GM10266 (cell line): ENCODE results near the gene TM4SF1.

Source experiments
- DNase-seq: peaks from one replicate; pipeline ENCODE4 v3.0.0; 2012; ENCODE audit errors: extremely low spot score
- TF ChIP-seq, protein P1 (sequence below): IDR thresholded peaks from 2 replicates; pipeline ENCODE4 v1.5.1; 2012; ENCODE audit warnings: mild to moderate bottlenecking, low read depth; ENCODE audit not compliant: control insufficient read depth, insufficient read depth; ENCODE audit errors: missing control alignments

TM4SF1 gene

DNA sequence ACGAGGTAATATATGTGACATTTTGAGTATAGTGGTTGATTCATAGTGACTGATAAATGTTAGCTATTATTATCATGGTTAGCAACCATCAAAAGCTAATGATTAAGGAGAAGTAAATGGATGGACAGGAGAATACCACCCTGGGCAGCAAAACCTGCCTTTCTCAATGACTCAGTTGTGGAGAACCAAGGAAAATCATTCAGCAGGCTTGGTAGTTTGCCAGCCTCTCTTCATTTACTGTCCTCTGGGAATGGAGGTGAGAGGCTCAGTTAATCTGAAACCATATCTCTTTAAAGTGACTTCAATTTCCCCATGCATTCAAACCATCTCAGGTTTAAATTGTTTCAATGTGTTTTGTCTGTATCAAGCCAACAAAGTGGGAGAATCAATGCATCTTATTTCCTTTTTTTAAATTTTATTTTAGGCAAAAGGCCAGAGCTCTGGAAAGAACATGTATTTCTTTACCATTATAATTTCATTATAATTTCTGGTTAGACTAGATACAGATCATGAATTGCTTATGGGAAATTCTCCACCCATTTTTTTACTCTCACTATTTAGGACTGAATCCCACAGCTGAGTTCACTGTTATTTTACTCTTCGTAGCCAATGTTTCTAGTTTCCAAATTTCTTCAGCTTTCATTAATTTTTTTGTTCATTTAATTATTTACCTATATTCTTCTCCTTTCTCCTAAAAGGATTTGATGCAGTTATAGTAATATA lies 46.7 kb downstream of the TM4SF1 start:
- DNase-seq: no peak
- TF ChIP-seq, protein P1, sequence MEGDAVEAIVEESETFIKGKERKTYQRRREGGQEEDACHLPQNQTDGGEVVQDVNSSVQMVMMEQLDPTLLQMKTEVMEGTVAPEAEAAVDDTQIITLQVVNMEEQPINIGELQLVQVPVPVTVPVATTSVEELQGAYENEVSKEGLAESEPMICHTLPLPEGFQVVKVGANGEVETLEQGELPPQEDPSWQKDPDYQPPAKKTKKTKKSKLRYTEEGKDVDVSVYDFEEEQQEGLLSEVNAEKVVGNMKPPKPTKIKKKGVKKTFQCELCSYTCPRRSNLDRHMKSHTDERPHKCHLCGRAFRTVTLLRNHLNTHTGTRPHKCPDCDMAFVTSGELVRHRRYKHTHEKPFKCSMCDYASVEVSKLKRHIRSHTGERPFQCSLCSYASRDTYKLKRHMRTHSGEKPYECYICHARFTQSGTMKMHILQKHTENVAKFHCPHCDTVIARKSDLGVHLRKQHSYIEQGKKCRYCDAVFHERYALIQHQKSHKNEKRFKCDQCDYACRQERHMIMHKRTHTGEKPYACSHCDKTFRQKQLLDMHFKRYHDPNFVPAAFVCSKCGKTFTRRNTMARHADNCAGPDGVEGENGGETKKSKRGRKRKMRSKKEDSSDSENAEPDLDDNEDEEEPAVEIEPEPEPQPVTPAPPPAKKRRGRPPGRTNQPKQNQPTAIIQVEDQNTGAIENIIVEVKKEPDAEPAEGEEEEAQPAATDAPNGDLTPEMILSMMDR: no peak

DNA sequence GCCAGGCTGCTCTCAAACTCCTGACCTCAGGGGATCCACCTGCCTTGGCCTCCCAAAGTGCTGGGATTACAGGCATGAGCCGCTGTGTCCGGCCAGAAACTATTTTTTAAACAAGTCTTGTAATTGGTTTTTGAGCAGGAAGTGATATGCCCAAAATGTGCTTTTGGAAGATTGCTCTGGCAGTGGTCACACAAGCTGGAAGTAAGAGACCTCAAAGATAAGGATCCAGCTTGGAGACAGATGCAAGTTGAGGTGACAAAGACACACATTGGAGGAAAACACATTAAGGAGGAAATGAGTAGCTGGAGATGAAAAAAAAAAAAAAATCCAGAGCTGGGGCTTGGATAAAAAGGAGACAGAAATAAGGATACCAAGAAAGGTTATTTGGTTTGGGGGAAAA lies 50.3 kb downstream of the TM4SF1 start:
- TF ChIP-seq, protein P1: no peak
- DNase-seq: no peak

DNA sequence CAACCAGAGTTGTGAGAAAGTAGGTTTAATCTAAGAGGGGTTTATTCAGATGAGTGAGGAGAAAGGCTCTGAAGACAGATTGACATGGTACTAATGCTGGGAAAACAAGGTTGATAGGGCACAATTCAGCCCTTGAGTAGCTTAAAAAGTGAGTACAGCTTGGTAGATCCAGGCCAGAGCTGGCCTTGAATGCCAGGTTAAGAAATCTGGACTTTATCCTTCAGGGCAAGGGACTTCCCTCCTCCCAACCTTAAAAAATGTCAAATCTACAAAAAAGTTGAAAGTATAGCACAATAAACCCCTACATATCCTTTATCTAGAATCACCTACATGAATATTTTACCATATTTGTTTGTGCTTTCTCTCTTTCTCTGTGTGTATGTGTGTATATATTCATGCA lies 51.9 kb downstream of the TM4SF1 start:
- TF ChIP-seq, protein P1: no peak
- no peak for DNase-seq

DNA sequence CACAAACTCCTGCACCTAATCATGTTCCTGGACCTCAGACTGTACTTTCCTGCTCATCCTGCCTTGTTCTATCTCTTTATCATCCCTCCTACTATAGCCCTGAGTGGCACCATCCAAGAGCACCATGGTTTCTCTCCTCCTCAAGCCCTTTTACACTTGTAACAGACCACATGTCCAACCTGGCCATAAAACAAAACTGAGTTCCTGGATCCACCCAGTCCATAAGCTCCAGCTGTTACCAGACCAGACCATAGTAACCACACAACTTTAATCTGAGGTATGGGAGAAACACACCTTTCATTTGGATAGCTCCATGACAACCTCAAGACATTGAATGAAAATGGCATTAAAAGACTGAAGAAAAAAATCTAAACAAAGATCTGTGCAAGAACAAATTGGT lies 53.1 kb downstream of the TM4SF1 start:
- TF ChIP-seq, protein P1: no peak
- DNase-seq: no peak

DNA sequence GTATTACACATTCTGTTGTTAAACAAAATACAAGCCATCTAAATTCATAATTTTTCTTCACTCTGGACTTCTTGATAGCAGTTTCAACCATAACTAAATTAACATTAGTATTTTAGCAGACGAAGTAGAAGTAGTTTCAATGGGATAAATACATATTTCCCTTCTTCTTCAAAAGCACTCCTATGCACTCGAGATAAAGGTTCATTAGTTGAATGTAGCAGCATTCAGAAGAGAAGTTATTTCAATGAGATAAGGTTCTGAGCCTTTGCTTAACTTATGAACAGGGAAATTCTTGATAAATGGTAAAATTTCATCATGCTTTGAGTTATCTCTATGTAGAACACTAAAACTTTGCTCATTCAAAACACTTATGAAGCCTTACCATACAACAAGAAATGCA lies 55.8 kb downstream of the TM4SF1 start:
- TF ChIP-seq, protein P1: no peak
- DNase-seq: no peak

DNA sequence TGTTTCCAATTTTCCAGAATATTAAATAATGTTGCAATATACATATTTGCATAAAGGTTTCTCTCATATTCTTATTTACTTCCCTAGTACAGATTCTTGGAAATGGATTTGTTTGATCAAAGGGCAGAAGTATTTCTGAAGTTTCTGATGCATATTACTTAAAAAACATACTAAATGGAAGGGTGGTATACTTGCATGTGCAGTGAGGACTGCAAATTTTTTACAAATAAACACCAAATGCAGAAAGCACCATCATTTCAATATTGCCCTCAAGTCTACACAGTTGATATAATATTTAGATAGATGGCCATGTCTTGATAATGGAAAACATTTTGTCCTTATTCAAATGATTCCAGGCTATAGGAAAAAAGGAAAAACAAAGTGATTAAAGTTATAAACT lies 56.3 kb downstream of the TM4SF1 start:
- no peak for DNase-seq
- TF ChIP-seq, protein P1: no peak

DNA sequence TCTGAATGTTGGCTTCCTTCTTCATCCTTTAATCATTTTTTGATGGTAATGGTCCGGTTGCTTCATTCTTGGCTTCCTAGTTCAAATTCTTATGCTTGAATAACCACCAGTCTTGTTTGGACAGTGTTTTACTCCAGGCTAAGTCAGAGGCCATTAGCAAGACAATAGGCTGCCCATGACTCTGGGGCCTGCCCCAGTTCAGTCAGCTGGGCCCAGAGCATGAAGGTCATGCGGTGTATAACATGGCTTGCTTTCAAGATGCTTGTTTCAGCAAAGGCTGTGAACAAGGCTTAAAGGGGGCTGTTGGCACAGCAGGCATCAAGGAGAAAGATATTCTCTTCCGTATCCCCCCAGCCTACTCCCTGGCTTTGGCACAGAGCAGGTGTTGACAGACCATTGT lies 57.7 kb downstream of the TM4SF1 start:
- DNase-seq: no peak
- TF ChIP-seq, protein P1: no peak
